Cardiac muscle cell (in vitro differentiated cells and primary cell): ENCODE results near the gene CKM. TPM values are rescaled to one million over a fixed set of nuclear protein-coding genes. Genes with fewer than 3 reads are reported as not detected.

Experiments
- DNase-seq, 2 donors: peaks; one replicate each; pipeline versions ENCODE4 v3.0.0 to v3.0.0-alpha.2; 2010 to 2017; ENCODE audit warnings: low read depth in 1 of 2, low spot score in 1 of 2
- H3K27ac ChIP-seq: fragments of 200-600 bp; sonication (generic); 2 replicates; pipeline ENCODE4 v1.5.1; 2016
- H3K27me3 ChIP-seq: fragments of 200-600 bp; sonication (generic); 2 replicates; pipeline ENCODE4 v1.6.0; 2016; ENCODE audit warnings: control low read depth
- H3K36me3 ChIP-seq: fragments of 200-600 bp; sonication (generic); 2 replicates; pipeline ENCODE4 v1.5.1; 2016; ENCODE audit warnings: control low read depth
- H3K4me1 ChIP-seq: fragments of 200-600 bp; sonication (generic); 2 replicates; pipeline ENCODE4 v1.8.1; 2017; ENCODE audit warnings: low read depth, mild to moderate bottlenecking, mixed run types
- H3K4me3 ChIP-seq: fragments of 200-600 bp; sonication (generic); 2 replicates; pipeline ENCODE4 v1.5.1; 2016; ENCODE audit warnings: mild to moderate bottlenecking
- H3K9me3 ChIP-seq: fragments of 200-600 bp; sonication (generic); 2 replicates; pipeline ENCODE4 v1.5.1; 2017; ENCODE audit warnings: low read depth, mild to moderate bottlenecking, control low read depth
- CTCF ChIP-seq: IDR thresholded peaks from 2 replicates; pipeline ENCODE4 v1.5.1; 2012; ENCODE audit warnings: low read depth, mild to moderate bottlenecking, low read length
- polyA plus RNA-seq: library from polyadenylated mRNA; unstranded; fragments of >200 nt; fragmentation: Nextera tagmentation; extraction: Ambion mirVana; gene quantifications from 2 replicates; pipeline ENCODE4 v1.2.1, GENCODE V29; 2016
- total RNA-seq: library from RNA; depleted of rRNA; stranded (reverse); fragments of >200 nt; gene quantifications from 2 replicates; pipeline ENCODE4 v1.2.3, GENCODE V29; 2016

The CKM gene
- total and polyA plus RNA-seq, 2 experiments from 2014 or later: 406 to 529 TPM

GRCh38 chr19:45264781-45265317 lies 57.8 kb downstream of the CKM start:
- Histone ChIP-seq H3K27ac (no peak overlapping the region), H3K36me3 (peaks cover 16% of the 10 kb centered on the region)
- no peak for DNase-seq

DNA sequence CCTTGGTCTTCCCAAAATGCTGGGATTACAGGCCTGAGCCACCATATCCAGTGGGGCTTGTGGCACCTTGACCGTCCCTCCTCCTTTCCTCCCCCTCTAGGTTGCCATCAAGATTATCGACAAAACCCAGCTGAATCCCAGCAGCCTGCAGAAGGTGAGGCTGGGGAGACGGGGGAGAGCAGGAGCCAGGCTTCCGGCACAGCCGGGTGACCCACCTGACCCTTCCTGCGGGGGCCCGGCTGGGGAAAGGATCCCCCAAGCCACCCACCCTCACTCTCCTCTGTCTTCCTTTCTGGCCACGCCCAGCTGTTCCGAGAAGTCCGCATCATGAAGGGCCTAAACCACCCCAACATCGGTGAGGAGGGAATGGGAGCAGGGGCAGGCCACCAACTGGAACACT lies 59.7 kb downstream of the CKM start:
- H3K27me3 ChIP-seq: no peaks in the 10 kb centered on the region
- H3K27ac ChIP-seq: no peak overlapping the region
- H3K36me3 ChIP-seq: peaks cover 8% of the 10 kb centered on the region
- DNase-seq: no peak
- TF ChIP-seq CTCF: no peak
- H3K4me3 ChIP-seq: no peak overlapping the region
- no peaks in the 10 kb centered on the region for H3K9me3 ChIP-seq
- no peaks in the 10 kb centered on the region for H3K4me1 ChIP-seq

More at GRCh38 chr19:45264781-45265317, 57.8 kb downstream of the CKM start:
- H3K9me3 ChIP-seq: no peaks in the 10 kb centered on the region
- no peaks in the 10 kb centered on the region for H3K4me1 ChIP-seq
- H3K4me3 ChIP-seq: no peak overlapping the region
- TF ChIP-seq CTCF: no peak
- no peaks in the 10 kb centered on the region for H3K27me3 ChIP-seq

GRCh38 chr19:45262570-45262969 lies 60.1 kb downstream of the CKM start:
- Histone ChIP-seq H3K27ac (no peak overlapping the region), H3K36me3 (peaks cover 7% of the 10 kb centered on the region), H3K4me3 (no peak overlapping the region), H3K27me3 (no peaks in the 10 kb centered on the region), H3K9me3 (no peaks in the 10 kb centered on the region), H3K4me1 (no peaks in the 10 kb centered on the region)
- TF ChIP-seq CTCF: no peak
- DNase-seq: no peak

GRCh38 chr19:45258862-45259261 lies 63.8 kb downstream of the CKM start:
- no peak overlapping the region for H3K27ac ChIP-seq
- no peak for TF ChIP-seq CTCF

DNA sequence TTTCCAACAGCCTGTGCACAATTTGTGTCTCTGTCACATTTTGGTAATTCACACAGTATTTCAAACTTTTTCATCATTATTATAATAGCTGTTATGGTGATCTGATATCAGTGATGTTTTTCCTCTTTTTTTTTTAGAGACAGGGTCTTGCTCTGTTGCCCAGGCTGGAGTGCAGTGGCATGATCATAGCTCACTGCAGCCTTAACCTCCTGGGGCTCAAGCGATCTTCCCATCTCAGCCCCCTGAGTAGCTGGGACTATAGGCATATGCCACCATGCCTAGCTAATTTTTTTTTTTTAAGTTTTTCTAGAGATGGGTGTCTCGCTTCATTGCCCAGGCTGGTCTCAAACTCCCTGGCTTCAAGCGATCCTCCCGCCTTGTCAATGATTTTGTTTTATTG lies 65.8 kb downstream of the CKM start:
- TF ChIP-seq CTCF: no peak
- Histone ChIP-seq H3K36me3 (no peaks in the 10 kb centered on the region), H3K27me3 (no peaks in the 10 kb centered on the region), H3K4me3 (no peak overlapping the region), H3K4me1 (no peaks in the 10 kb centered on the region), H3K27ac (no peak overlapping the region), H3K9me3 (no peaks in the 10 kb centered on the region)
- DNase-seq: no peak

More at GRCh38 chr19:45258862-45259261, 63.8 kb downstream of the CKM start:
- Histone ChIP-seq H3K4me3 (no peak overlapping the region), H3K4me1 (no peaks in the 10 kb centered on the region), H3K36me3 (peaks cover 3% of the 10 kb centered on the region), H3K27me3 (no peaks in the 10 kb centered on the region), H3K9me3 (no peaks in the 10 kb centered on the region)
- no peak for DNase-seq

Other genes starting within 250 kb of the CKM start
- 0.85 and 3.4 TPM in 2 replicates for gene ZNF296, start 246.4 kb downstream of the CKM start, total RNA-seq
- gene ZNF296, start 246.4 kb downstream of the CKM start, polyA plus RNA-seq: 1.6 and 3.5 TPM in 2 replicates
- gene GEMIN7, start 243.6 kb downstream of the CKM start, total RNA-seq: 30.3 and 64.2 TPM in 2 replicates
- gene GEMIN7, start 243.6 kb downstream of the CKM start, polyA plus RNA-seq: 77.9 and 81.3 TPM in 2 replicates
- 51.8 and 64.9 TPM in 2 replicates for gene PPP1R37, start 229.7 kb downstream of the CKM start, total RNA-seq
- 11.8 and 12.4 TPM in 2 replicates for gene PPP1R37, start 229.7 kb downstream of the CKM start, polyA plus RNA-seq
- gene NKPD1, start 161.9 kb downstream of the CKM start, total RNA-seq: 1.1 and 3.3 TPM in 2 replicates
- gene NKPD1, start 161.9 kb downstream of the CKM start, polyA plus RNA-seq: 1.0 and 2.9 TPM in 2 replicates
- 67.4 and 123 TPM in 2 replicates for gene TRAPPC6A, start 144.6 kb downstream of the CKM start, total RNA-seq
- gene TRAPPC6A, start 144.6 kb downstream of the CKM start, polyA plus RNA-seq: 155 and 227 TPM in 2 replicates
- 4.8 and 6.5 TPM in 2 replicates for gene BLOC1S3, start 144.1 kb downstream of the CKM start, total RNA-seq
- gene BLOC1S3, start 144.1 kb downstream of the CKM start, polyA plus RNA-seq: 8.2 and 9.6 TPM in 2 replicates
- gene EXOC3L2, start 77.5 kb downstream of the CKM start, total RNA-seq: 2.0 and 2.2 TPM in 2 replicates
- 1.5 and 5.2 TPM in 2 replicates for gene EXOC3L2, start 77.5 kb downstream of the CKM start, polyA plus RNA-seq
- gene MARK4, start 71.6 kb downstream of the CKM start, total RNA-seq: 65.3 and 135 TPM in 2 replicates
- gene MARK4, start 71.6 kb downstream of the CKM start, polyA plus RNA-seq: 21.0 and 42.0 TPM in 2 replicates
- 2.4 and 4.0 TPM in 2 replicates for gene KLC3, start 17.9 kb upstream of the CKM start, total RNA-seq
- 1.8 and 3.7 TPM in 2 replicates for gene KLC3, start 17.9 kb upstream of the CKM start, polyA plus RNA-seq
- 45.4 and 69.1 TPM in 2 replicates for gene ERCC2, start 47.7 kb upstream of the CKM start, total RNA-seq
- gene ERCC2, start 47.7 kb upstream of the CKM start, polyA plus RNA-seq: 19.2 and 28.2 TPM in 2 replicates
- gene PPP1R13L, start 82.2 kb upstream of the CKM start, total RNA-seq: 49.7 and 118 TPM in 2 replicates
- 39.5 and 54.1 TPM in 2 replicates for gene PPP1R13L, start 82.2 kb upstream of the CKM start, polyA plus RNA-seq
- 6.5 and 17.8 TPM in 2 replicates for gene POLR1G, start 83.8 kb upstream of the CKM start, total RNA-seq
- 6.0 and 6.6 TPM in 2 replicates for gene POLR1G, start 83.8 kb upstream of the CKM start, polyA plus RNA-seq
- gene ERCC1, start 101.0 kb upstream of the CKM start, total RNA-seq: 120 and 164 TPM in 2 replicates
- 138 and 169 TPM in 2 replicates for gene ERCC1, start 101.0 kb upstream of the CKM start, polyA plus RNA-seq
- gene FOSB, start 145.1 kb upstream of the CKM start, total RNA-seq: 0.88 and 4.5 TPM in 2 replicates
- 1.7 and 3.0 TPM in 2 replicates for gene FOSB, start 145.1 kb upstream of the CKM start, polyA plus RNA-seq
- gene RTN2, start 174.2 kb upstream of the CKM start, total RNA-seq: 43.7 and 56.5 TPM in 2 replicates
- gene RTN2, start 174.2 kb upstream of the CKM start, polyA plus RNA-seq: 92.2 and 111 TPM in 2 replicates
- 1.3 and 2.9 TPM in 2 replicates for gene PPM1N, start 175.6 kb upstream of the CKM start, total RNA-seq
- 1.2 and 4.0 TPM in 2 replicates for gene PPM1N, start 175.6 kb upstream of the CKM start, polyA plus RNA-seq
- gene VASP, start 184.6 kb upstream of the CKM start, total RNA-seq: 91.6 and 95.8 TPM in 2 replicates
- 72.4 and 83.3 TPM in 2 replicates for gene VASP, start 184.6 kb upstream of the CKM start, polyA plus RNA-seq